Kidney epithelial cell (primary cell): ENCODE measurements around the gene DNAH14. TPM values are rescaled to one million over a fixed set of nuclear protein-coding genes. Genes with fewer than 3 reads are reported as not detected.

Experiments used
- DNase-seq: peaks from one replicate; pipeline ENCODE4 v3.0.0-alpha.2; 2010; ENCODE audit warnings: low read depth
- H3K27me3 ChIP-seq: 2 replicates; pipeline ENCODE4 v1.6.0; 2011; ENCODE audit warnings: low read length; ENCODE audit not compliant: control insufficient read depth, insufficient read depth
- H3K36me3 ChIP-seq: 2 replicates; pipeline ENCODE4 v1.5.1; 2011; ENCODE audit warnings: low read length; ENCODE audit not compliant: control insufficient read depth, insufficient read depth
- H3K4me3 ChIP-seq: 2 replicates; pipeline ENCODE4 v1.5.1; 2011; ENCODE audit warnings: low read depth, mild to moderate bottlenecking, control low read depth, low read length
- total RNA-seq: library from RNA; depleted of rRNA; stranded (reverse); fragments of >200 nt; gene quantifications from 2 replicates; pipeline ENCODE4 v1.2.3, GENCODE V29; 2015
- TF ChIP-seq, protein P1 (sequence below): IDR thresholded peaks from 2 replicates; pipeline ENCODE4 v1.5.1; 2011; ENCODE audit warnings: mild to moderate bottlenecking, moderate library complexity, low read length, control low read depth, inconsistent platforms; ENCODE audit not compliant: insufficient read depth, poor library complexity, severe bottlenecking

DNAH14 gene
- total RNA-seq, 1 donor from 2014 or later = 30.8 TPM

DNA sequence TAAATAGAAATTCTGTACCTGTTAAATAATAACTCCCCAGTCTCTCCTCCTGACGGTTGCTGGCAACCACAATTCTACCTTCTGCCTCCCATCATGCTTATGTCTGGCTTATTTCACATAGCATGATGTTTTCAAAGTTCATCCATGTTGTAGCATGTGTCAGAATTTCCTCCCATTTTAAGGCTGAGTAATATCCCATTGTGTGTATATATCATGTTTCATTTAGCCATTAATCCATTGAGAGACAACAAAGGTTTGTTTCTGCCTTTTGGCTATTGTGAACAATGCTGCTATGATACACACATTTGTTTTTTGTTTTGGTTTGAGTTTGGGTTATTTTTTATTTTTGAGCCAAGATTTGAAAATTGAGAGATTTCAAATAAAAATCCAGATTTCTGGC lies 426.4 kb downstream of the DNAH14 start:
- H3K36me3 ChIP-seq = no peaks in the 10 kb centered on the region
- TF ChIP-seq, protein P1, sequence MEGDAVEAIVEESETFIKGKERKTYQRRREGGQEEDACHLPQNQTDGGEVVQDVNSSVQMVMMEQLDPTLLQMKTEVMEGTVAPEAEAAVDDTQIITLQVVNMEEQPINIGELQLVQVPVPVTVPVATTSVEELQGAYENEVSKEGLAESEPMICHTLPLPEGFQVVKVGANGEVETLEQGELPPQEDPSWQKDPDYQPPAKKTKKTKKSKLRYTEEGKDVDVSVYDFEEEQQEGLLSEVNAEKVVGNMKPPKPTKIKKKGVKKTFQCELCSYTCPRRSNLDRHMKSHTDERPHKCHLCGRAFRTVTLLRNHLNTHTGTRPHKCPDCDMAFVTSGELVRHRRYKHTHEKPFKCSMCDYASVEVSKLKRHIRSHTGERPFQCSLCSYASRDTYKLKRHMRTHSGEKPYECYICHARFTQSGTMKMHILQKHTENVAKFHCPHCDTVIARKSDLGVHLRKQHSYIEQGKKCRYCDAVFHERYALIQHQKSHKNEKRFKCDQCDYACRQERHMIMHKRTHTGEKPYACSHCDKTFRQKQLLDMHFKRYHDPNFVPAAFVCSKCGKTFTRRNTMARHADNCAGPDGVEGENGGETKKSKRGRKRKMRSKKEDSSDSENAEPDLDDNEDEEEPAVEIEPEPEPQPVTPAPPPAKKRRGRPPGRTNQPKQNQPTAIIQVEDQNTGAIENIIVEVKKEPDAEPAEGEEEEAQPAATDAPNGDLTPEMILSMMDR = no peak
- no peaks in the 10 kb centered on the region for H3K27me3 ChIP-seq
- DNase-seq = no peak
- H3K4me3 ChIP-seq = no peak overlapping the region

DNA sequence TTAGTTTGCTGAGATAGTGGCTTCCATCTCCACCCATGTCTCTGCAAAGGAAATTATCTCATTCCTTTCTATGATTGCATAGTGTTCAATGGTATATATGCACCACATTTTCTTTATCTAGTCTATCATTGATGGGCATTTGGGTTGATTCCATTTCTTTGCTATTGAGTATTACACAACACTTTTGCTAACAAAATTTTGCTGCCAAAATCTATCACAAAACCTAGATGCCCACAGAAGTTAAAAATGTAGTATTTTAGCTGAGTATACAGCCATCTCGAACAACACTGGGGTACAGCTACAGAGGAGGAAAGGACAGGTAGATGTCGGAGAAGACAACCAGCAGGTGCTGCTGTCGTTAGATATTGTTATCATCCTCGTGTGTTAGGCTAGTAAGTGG lies 430.6 kb downstream of the DNAH14 start:
- TF ChIP-seq, protein P1 = no peak
- DNase-seq = no peak
- no peaks in the 10 kb centered on the region for H3K36me3 ChIP-seq
- H3K27me3 ChIP-seq = no peaks in the 10 kb centered on the region
- no peak overlapping the region for H3K4me3 ChIP-seq

DNA sequence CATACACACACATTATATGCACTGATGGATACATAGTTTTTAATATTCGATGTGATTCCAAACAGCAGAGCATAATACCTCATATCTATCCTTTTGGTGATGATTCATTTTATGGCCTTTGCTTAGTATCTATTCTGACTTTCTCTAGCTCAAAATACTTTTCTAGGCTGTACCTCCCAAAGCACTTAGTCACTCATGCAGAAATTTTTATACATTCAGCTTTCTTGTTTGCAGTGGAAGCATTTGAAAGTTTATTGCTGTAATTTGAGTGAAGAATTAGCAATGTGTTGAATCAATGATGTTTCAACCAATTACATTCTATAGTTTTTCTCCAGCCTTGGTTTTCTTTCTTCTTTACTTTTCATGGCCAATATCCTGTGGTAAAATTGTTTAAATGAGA lies 431.7 kb downstream of the DNAH14 start:
- no peak for DNase-seq
- TF ChIP-seq, protein P1 = no peak
- Histone ChIP-seq H3K27me3 (no peaks in the 10 kb centered on the region), H3K4me3 (no peak overlapping the region), H3K36me3 (no peaks in the 10 kb centered on the region)

DNA sequence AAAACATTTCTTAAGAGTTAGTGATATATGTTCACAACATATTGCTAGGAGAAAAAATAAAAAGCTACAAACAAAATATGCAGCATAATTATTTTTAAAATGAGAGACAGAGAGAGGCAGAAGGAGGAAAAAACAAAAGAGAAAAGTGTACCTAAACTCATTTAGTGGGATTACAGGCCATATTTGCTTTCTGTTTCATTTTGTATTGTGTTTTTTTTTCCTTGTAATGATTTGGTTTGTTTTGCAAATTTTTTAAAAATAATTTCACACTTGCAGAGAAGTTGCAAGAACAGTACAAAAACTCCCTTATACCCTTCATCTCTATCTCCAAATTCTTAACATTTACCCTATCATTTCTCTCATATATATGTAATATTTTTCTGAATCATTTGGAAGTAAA lies 433.3 kb downstream of the DNAH14 start:
- no peaks in the 10 kb centered on the region for H3K27me3 ChIP-seq
- DNase-seq = no peak
- no peaks in the 10 kb centered on the region for H3K36me3 ChIP-seq
- H3K4me3 ChIP-seq = no peak overlapping the region
- TF ChIP-seq, protein P1 = no peak

DNA sequence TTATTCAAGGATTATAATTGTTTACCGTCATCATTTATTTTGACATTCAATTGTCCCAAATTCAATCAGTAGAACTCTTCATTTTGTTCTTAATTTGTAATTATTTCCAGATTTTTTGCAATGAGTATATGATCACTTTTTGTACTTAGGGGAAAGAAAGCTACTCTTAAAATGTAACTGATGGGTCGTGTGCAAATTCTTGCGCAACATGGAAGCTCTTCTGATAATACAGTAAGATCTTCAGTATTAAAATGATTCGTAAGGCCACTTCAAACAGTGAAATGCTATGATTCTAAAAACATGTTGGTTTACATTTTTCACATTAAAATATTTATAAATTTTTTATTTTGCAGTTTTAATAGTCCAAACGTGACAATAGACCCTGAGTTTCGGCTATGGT lies 435.0 kb downstream of the DNAH14 start:
- Histone ChIP-seq H3K36me3 (no peaks in the 10 kb centered on the region), H3K4me3 (no peak overlapping the region), H3K27me3 (no peaks in the 10 kb centered on the region)
- TF ChIP-seq, protein P1 = no peak
- no peak for DNase-seq

DNA sequence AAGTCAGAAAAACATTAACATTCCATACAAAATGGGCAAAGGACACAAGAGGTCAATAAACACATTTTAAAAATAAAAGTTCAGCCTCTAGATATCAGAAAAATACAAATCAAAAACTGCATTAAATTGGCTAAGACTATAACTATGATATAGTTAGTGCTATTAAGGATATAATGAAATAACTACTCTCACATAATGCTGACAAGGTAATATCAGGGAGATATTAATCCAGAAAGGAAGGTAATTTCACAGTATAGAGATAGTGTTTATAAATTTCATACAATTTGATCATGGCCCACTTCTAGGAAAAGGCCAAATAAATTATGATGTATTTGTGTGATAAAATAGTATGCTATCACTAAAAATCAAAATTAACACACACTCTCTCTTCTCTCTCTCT lies 436.5 kb downstream of the DNAH14 start:
- TF ChIP-seq, protein P1 = no peak
- H3K36me3 ChIP-seq = no peaks in the 10 kb centered on the region
- H3K27me3 ChIP-seq = no peaks in the 10 kb centered on the region
- DNase-seq = no peak
- no peak overlapping the region for H3K4me3 ChIP-seq
